ENCODE results near the gene ADAMTS17. TPM values are rescaled to one million over a fixed set of nuclear protein-coding genes. Genes with fewer than 3 reads are reported as not detected.

The ADAMTS17 gene
- total RNA-seq, 1 experiment from 2014 or later, result 4.2 TPM

GRCh38 chr15:99932676-99933402, 408.9 kb downstream of the ADAMTS17 start:
- CTCF ChIA-PET, result interaction anchor here (1.0 kb wide), 1 partner anchor 406 kb away, joined by 3 read pairs; no protein-coding TSS in a partner anchor

More at GRCh38 chr15:99932676-99933402, 408.9 kb downstream of the ADAMTS17 start:
- Histone ChIP-seq H2AFZ (ENCODE audit: low read depth, low read length, poor library complexity, severe bottlenecking) (no peak overlapping the region), H3K4me1 (ENCODE audit: control insufficient read depth in 1 of 2, insufficient read depth in 2 of 2, low read length in 2 of 2) (peaks cover 7 to 8% of the 10 kb centered on the region in 2 experiments; a peak in 3 of 4 replicates), H3K79me2 (ENCODE audit: insufficient read depth, low read length) (no peaks in the 10 kb centered on the region), H3K9me2 (ENCODE audit: insufficient read depth) (no peaks in the 10 kb centered on the region), H3K4me3 (replicated peaks in 1 of 2; ENCODE audit: low read depth in 1 of 2, low read length in 2 of 2) (no peak overlapping the region), H3K36me3 (ENCODE audit: control insufficient read depth in 1 of 2, insufficient read depth in 2 of 2, low read length in 2 of 2) (no peaks in the 10 kb centered on the region), H3K9ac (ENCODE audit: low read length) (no peak overlapping the region), H4K20me1 (ENCODE audit: insufficient read depth) (no peaks in the 10 kb centered on the region), H3K27me3 (ENCODE audit: insufficient read depth, low read length) (no peaks in the 10 kb centered on the region), H3K9me3 (ENCODE audit: control insufficient read depth in 1 of 2, insufficient read depth in 1 of 2, low read depth in 1 of 2, low read length in 2 of 2) (no peaks in the 10 kb centered on the region), H3K4me2 (ENCODE audit: low read length) (no peak overlapping the region), H3K27ac (ENCODE audit: low read depth, low read length) (no peak overlapping the region)
- ChIA-PET RAD21 (ENCODE audit: low non-redundant PET in 1 of 2, low total read pairs in 2 of 2, uncharacterized antibody in 2 of 2, unreplicated experiment in 2 of 2) (no interaction called here), POLR2A (no interaction called here)
- intact Hi-C loops (cut with micrococcal nuclease), result no loop called here
- no peak for TF ChIP-seq SIN3A (IDR thresholded peaks at IDR 0.05; ENCODE audit: low read depth)
- no peak for TF ChIP-seq ZBTB33 (IDR thresholded peaks at IDR 0.05; ENCODE audit: extremely low read depth, insufficient replicate concordance, low read length)
- TF ChIP-seq JUND (IDR thresholded peaks at IDR 0.05), result no peak
- TF ChIP-seq ZFX (IDR thresholded peaks at IDR 0.05), result no peak
- TF ChIP-seq CEBPB (IDR thresholded peaks at IDR 0.05; ENCODE audit: low read depth), result no peak
- TF ChIP-seq CBX3 (IDR thresholded peaks at IDR 0.05; ENCODE audit: low read depth), result no peak
- TF ChIP-seq EGR1 (IDR thresholded peaks at IDR 0.05; ENCODE audit: low read depth), result no peak
- TF ChIP-seq ELF1 (IDR thresholded peaks at IDR 0.05; ENCODE audit: borderline replicate concordance, low read depth), result no peak
- TF ChIP-seq FOSL1 (IDR thresholded peaks at IDR 0.05; ENCODE audit: low read depth), result no peak
- no peak for TF ChIP-seq REST (IDR thresholded peaks at IDR 0.05; ENCODE audit: low read depth)
- no peak for TF ChIP-seq RAD21 (IDR thresholded peaks at IDR 0.05; ENCODE audit: low read depth)
- no peak for TF ChIP-seq EZH2 (IDR thresholded peaks at IDR 0.05)
- DNase-seq (ENCODE audit: low read depth, low spot score) (no peak), ATAC-seq (no peak)
- no TSS peak for BruUV-seq (replicated peaks)

Data from HCT116 (cell line).